Measurements from ENCODE around the gene TNNC2.

The TNNC2 gene

GRCh38 chr20:45780159-45780558, 47.0 kb downstream of the TNNC2 start:
- Histone ChIP-seq H3K4me3 (ENCODE audit: low read length) (no peak overlapping the region), H2BK15ac (replicated peaks; ENCODE audit: low read depth) (no peak overlapping the region), H3K36me3 (ENCODE audit: control insufficient read depth, insufficient read depth, low read length) (no peaks in the 10 kb centered on the region), H3K4me2 (ENCODE audit: low read length) (no peak overlapping the region), H3K79me1 (ENCODE audit: low read length) (no peaks in the 10 kb centered on the region), H3K27me3 (ENCODE audit: insufficient read depth, low read length, poor library complexity) (no peaks in the 10 kb centered on the region), H2BK5ac (ENCODE audit: low read length) (no peak overlapping the region), H2BK120ac (ENCODE audit: low read depth, low read length) (no peak overlapping the region), H3K9ac (ENCODE audit: low read length) (no peak overlapping the region), H3K4me1 (ENCODE audit: control insufficient read depth, low read depth, low read length) (no peaks in the 10 kb centered on the region), H4K8ac (ENCODE audit: low read depth, low read length) (no peak overlapping the region), H3K4ac (ENCODE audit: low read depth, low read length) (no peak overlapping the region), H4K5ac (ENCODE audit: low read length) (no peak overlapping the region), H3K23ac (ENCODE audit: low read length) (no peak overlapping the region), H3K27ac (ENCODE audit: low read depth, low read length) (no peak overlapping the region), H3K79me2 (ENCODE audit: control insufficient read depth, insufficient read depth, low read length) (no peaks in the 10 kb centered on the region), H3K56ac (ENCODE audit: low read length) (no peak overlapping the region), H2AK5ac (ENCODE audit: low read length) (no peak overlapping the region), H3K18ac (ENCODE audit: low read length) (no peak overlapping the region)
- no CpG with 5 or more reads among the region's 4 CpGs for WGBS (ENCODE audit: extremely low coverage, insufficient coverage, low lambda C conversion rate)
- no peak for DNase-seq

- no peak overlapping the region for H3K56ac ChIP-seq (ENCODE audit: low read length)
- no CpG with 5 or more reads among the region's 8 CpGs for WGBS (ENCODE audit: extremely low coverage, insufficient coverage, low lambda C conversion rate)
- no peaks in the 10 kb centered on the region for H3K36me3 ChIP-seq (ENCODE audit: control insufficient read depth, insufficient read depth, low read length)
- no peaks in the 10 kb centered on the region for H3K4me1 ChIP-seq (ENCODE audit: control insufficient read depth, low read depth, low read length)
- H3K27ac ChIP-seq (ENCODE audit: low read depth, low read length): no peak overlapping the region
- no peaks in the 10 kb centered on the region for H3K79me2 ChIP-seq (ENCODE audit: control insufficient read depth, insufficient read depth, low read length)
- H3K79me1 ChIP-seq (ENCODE audit: low read length): no peaks in the 10 kb centered on the region
- no peak overlapping the region for H2BK5ac ChIP-seq (ENCODE audit: low read length)
- H2BK120ac ChIP-seq (ENCODE audit: low read depth, low read length): no peak overlapping the region
- H3K4me3 ChIP-seq (ENCODE audit: low read length): no peak overlapping the region
- no peak overlapping the region for H3K4ac ChIP-seq (ENCODE audit: low read depth, low read length)
- no peak overlapping the region for H3K23ac ChIP-seq (ENCODE audit: low read length)
- no peak overlapping the region for H3K4me2 ChIP-seq (ENCODE audit: low read length)
- H4K5ac ChIP-seq (ENCODE audit: low read length): no peak overlapping the region
- no peak overlapping the region for H2AK5ac ChIP-seq (ENCODE audit: low read length)
- H3K18ac ChIP-seq (ENCODE audit: low read length): no peak overlapping the region
- H4K8ac ChIP-seq (ENCODE audit: low read depth, low read length): no peak overlapping the region
- no peak for DNase-seq
- H3K27me3 ChIP-seq (ENCODE audit: insufficient read depth, low read length, poor library complexity): no peaks in the 10 kb centered on the region
- H2BK15ac ChIP-seq (replicated peaks; ENCODE audit: low read depth): no peak overlapping the region
- no peak overlapping the region for H3K9ac ChIP-seq (ENCODE audit: low read length)
These were observed 47.8 kb downstream of the TNNC2 start for GRCh38 chr20:45779011-45779915.

DNA sequence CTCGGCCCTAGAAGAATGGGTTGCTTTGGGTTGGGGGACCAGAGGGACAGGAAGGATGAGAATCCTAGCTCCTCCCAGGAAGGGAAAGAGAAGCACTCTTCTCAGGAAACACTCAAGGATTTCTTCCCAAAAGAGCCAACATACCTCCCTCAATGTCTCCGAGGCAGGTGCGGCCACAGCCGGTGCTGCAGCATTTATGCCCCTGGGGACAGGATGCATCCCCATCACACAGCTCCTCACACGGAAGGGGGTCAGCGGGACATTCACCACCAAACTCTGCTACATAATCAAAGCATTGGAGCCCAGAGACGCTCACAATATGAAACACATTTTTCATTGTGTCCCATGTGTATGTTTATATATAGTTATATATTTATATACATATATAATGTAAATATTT, 50.2 kb downstream of the TNNC2 start:
- WGBS (ENCODE audit: extremely low coverage, insufficient coverage, low lambda C conversion rate): no CpG with 5 or more reads among the region's 7 CpGs
- H2AK5ac ChIP-seq (ENCODE audit: low read length): no peak overlapping the region
- H2BK15ac ChIP-seq (replicated peaks; ENCODE audit: low read depth): no peak overlapping the region
- H3K79me1 ChIP-seq (ENCODE audit: low read length): no peaks in the 10 kb centered on the region
- H3K23ac ChIP-seq (ENCODE audit: low read length): no peak overlapping the region
- no peak overlapping the region for H3K4ac ChIP-seq (ENCODE audit: low read depth, low read length)
- H2BK120ac ChIP-seq (ENCODE audit: low read depth, low read length): no peak overlapping the region
- H3K79me2 ChIP-seq (ENCODE audit: control insufficient read depth, insufficient read depth, low read length): no peaks in the 10 kb centered on the region
- no peak overlapping the region for H2BK5ac ChIP-seq (ENCODE audit: low read length)
- no peak overlapping the region for H4K5ac ChIP-seq (ENCODE audit: low read length)
- H3K27ac ChIP-seq (ENCODE audit: low read depth, low read length): no peak overlapping the region
- H3K18ac ChIP-seq (ENCODE audit: low read length): no peak overlapping the region
- H3K36me3 ChIP-seq (ENCODE audit: control insufficient read depth, insufficient read depth, low read length): no peaks in the 10 kb centered on the region
- H3K27me3 ChIP-seq (ENCODE audit: insufficient read depth, low read length, poor library complexity): no peaks in the 10 kb centered on the region
- H3K4me1 ChIP-seq (ENCODE audit: control insufficient read depth, low read depth, low read length): no peaks in the 10 kb centered on the region
- no peak overlapping the region for H4K8ac ChIP-seq (ENCODE audit: low read depth, low read length)
- no peak overlapping the region for H3K4me3 ChIP-seq (ENCODE audit: low read length)
- no peak overlapping the region for H3K9ac ChIP-seq (ENCODE audit: low read length)
- no peak overlapping the region for H3K56ac ChIP-seq (ENCODE audit: low read length)
- H3K4me2 ChIP-seq (ENCODE audit: low read length): no peak overlapping the region
- DNase-seq: no peak

- H3K56ac ChIP-seq (ENCODE audit: low read length): no peak overlapping the region
- no peaks in the 10 kb centered on the region for H3K36me3 ChIP-seq (ENCODE audit: control insufficient read depth, insufficient read depth, low read length)
- no peak overlapping the region for H3K9ac ChIP-seq (ENCODE audit: low read length)
- no peak overlapping the region for H3K4me3 ChIP-seq (ENCODE audit: low read length)
- no CpG with 5 or more reads among the region's 6 CpGs for WGBS (ENCODE audit: extremely low coverage, insufficient coverage, low lambda C conversion rate)
- H2BK15ac ChIP-seq (replicated peaks; ENCODE audit: low read depth): no peak overlapping the region
- H3K27me3 ChIP-seq (ENCODE audit: insufficient read depth, low read length, poor library complexity): no peaks in the 10 kb centered on the region
- H4K5ac ChIP-seq (ENCODE audit: low read length): no peak overlapping the region
- no peaks in the 10 kb centered on the region for H3K79me2 ChIP-seq (ENCODE audit: control insufficient read depth, insufficient read depth, low read length)
- H3K4ac ChIP-seq (ENCODE audit: low read depth, low read length): no peak overlapping the region
- H3K4me1 ChIP-seq (ENCODE audit: control insufficient read depth, low read depth, low read length): no peaks in the 10 kb centered on the region
- no peak for DNase-seq
- H3K18ac ChIP-seq (ENCODE audit: low read length): no peak overlapping the region
- H2BK120ac ChIP-seq (ENCODE audit: low read depth, low read length): no peak overlapping the region
- H4K8ac ChIP-seq (ENCODE audit: low read depth, low read length): no peak overlapping the region
- H3K23ac ChIP-seq (ENCODE audit: low read length): no peak overlapping the region
- no peak overlapping the region for H3K4me2 ChIP-seq (ENCODE audit: low read length)
- no peak overlapping the region for H3K27ac ChIP-seq (ENCODE audit: low read depth, low read length)
- no peaks in the 10 kb centered on the region for H3K79me1 ChIP-seq (ENCODE audit: low read length)
- H2AK5ac ChIP-seq (ENCODE audit: low read length): no peak overlapping the region
- no peak overlapping the region for H2BK5ac ChIP-seq (ENCODE audit: low read length)
These were observed 51.7 kb downstream of the TNNC2 start for GRCh38 chr20:45775411-45775810.

GRCh38 chr20:45774945-45775344, 52.2 kb downstream of the TNNC2 start:
- H4K8ac ChIP-seq (ENCODE audit: low read depth, low read length): no peak overlapping the region
- no peak overlapping the region for H2BK5ac ChIP-seq (ENCODE audit: low read length)
- no peak for DNase-seq
- WGBS (ENCODE audit: extremely low coverage, insufficient coverage, low lambda C conversion rate): no CpG with 5 or more reads among the region's 2 CpGs
- H3K9ac ChIP-seq (ENCODE audit: low read length): no peak overlapping the region
- no peak overlapping the region for H3K23ac ChIP-seq (ENCODE audit: low read length)
- H3K36me3 ChIP-seq (ENCODE audit: control insufficient read depth, insufficient read depth, low read length): no peaks in the 10 kb centered on the region
- H2BK15ac ChIP-seq (replicated peaks; ENCODE audit: low read depth): no peak overlapping the region
- no peak overlapping the region for H3K4ac ChIP-seq (ENCODE audit: low read depth, low read length)
- H3K4me1 ChIP-seq (ENCODE audit: control insufficient read depth, low read depth, low read length): no peaks in the 10 kb centered on the region
- no peak overlapping the region for H3K4me2 ChIP-seq (ENCODE audit: low read length)
- H3K27ac ChIP-seq (ENCODE audit: low read depth, low read length): no peak overlapping the region
- H3K56ac ChIP-seq (ENCODE audit: low read length): no peak overlapping the region
- H2BK120ac ChIP-seq (ENCODE audit: low read depth, low read length): no peak overlapping the region
- no peak overlapping the region for H2AK5ac ChIP-seq (ENCODE audit: low read length)
- H3K79me2 ChIP-seq (ENCODE audit: control insufficient read depth, insufficient read depth, low read length): no peaks in the 10 kb centered on the region
- H3K18ac ChIP-seq (ENCODE audit: low read length): no peak overlapping the region
- no peak overlapping the region for H3K4me3 ChIP-seq (ENCODE audit: low read length)
- no peaks in the 10 kb centered on the region for H3K27me3 ChIP-seq (ENCODE audit: insufficient read depth, low read length, poor library complexity)
- H3K79me1 ChIP-seq (ENCODE audit: low read length): no peaks in the 10 kb centered on the region
- H4K5ac ChIP-seq (ENCODE audit: low read length): no peak overlapping the region
